Calu3 (cell line): ENCODE measurements around the gene MMEL1. TPM values are rescaled to one million over a fixed set of nuclear protein-coding genes. Genes with fewer than 3 reads are reported as not detected.
A peak's percentile ranks its signal among the peaks of the same experiment; 100 is the strongest.

Source experiments
- BruUV-seq: library from RNA; stranded (reverse); fragments of 400-500 nt; replicated peaks from 2 replicates; lab custom pipeline; 2021; lab: Mats Ljungman, UMichigan
- CTCF ChIA-PET: fragments of 300-600 bp; sonication (Branson Sonifier 250); formaldehyde crosslinking; loops from one replicate; lab custom pipeline; 2022; ENCODE audit warnings: antibody characterized with exemption; lab: Charles Lee
- DNase-seq: peaks from one replicate; pipeline ENCODE4 v3.0.0; 2022
- H3K27ac Mint-ChIP-seq: one replicate; pipeline ENCODE4 v1.8.0; 2022; ENCODE audit warnings: mixed read lengths; ENCODE audit not compliant: unreplicated experiment
- H3K27me3 Mint-ChIP-seq: one replicate; pipeline ENCODE4 v1.8.0; 2022; ENCODE audit warnings: mixed read lengths; ENCODE audit not compliant: unreplicated experiment
- H3K36me3 Mint-ChIP-seq: one replicate; pipeline ENCODE4 v1.8.0; 2022; ENCODE audit warnings: mild to moderate bottlenecking, moderate library complexity, mixed read lengths; ENCODE audit not compliant: insufficient read depth, unreplicated experiment
- H3K4me1 Mint-ChIP-seq: one replicate; pipeline ENCODE4 v1.8.0; 2022; ENCODE audit warnings: mild to moderate bottlenecking, low read depth, mixed read lengths; ENCODE audit not compliant: unreplicated experiment
- H3K4me3 Mint-ChIP-seq: one replicate; pipeline ENCODE4 v1.8.0; 2022; ENCODE audit warnings: mild to moderate bottlenecking, low read depth, moderate library complexity, mixed read lengths; ENCODE audit not compliant: unreplicated experiment
- H3K9me3 Mint-ChIP-seq: one replicate; pipeline ENCODE4 v1.8.0; 2022; ENCODE audit warnings: low read depth, mixed read lengths; ENCODE audit not compliant: unreplicated experiment
- CTCF ChIP-seq: fragments of 200-600 bp; IDR thresholded peaks from one replicate; pipeline ENCODE4 v1.8.0; 2022; ENCODE audit warnings: antibody characterized with exemption; ENCODE audit not compliant: unreplicated experiment
- intact Hi-C: fragments of 100-400 bp; cut with micrococcal nuclease; formaldehyde crosslinking; loops from one replicate; pipeline ENCODE4 v1.10.0; 2022; ENCODE audit not compliant: unreplicated experiment
- total RNA-seq: library from RNA; stranded (reverse); gene quantifications from 2 replicates; pipeline ENCODE4 v1.2.3, GENCODE V29; 2022

MMEL1 gene
- total RNA-seq, 1 experiment from 2014 or later: 5.6 TPM

GRCh38 chr1:2611031-2611501 lies 21.8 kb downstream of the MMEL1 start:
- TF ChIP-seq CTCF: no peak
- Mint-ChIP-seq H3K4me1 (no peaks in the 10 kb centered on the region), H3K4me3 (no peak overlapping the region), H3K27me3 (peaks cover 45% of the 10 kb centered on the region), H3K36me3 (no peaks in the 10 kb centered on the region), H3K9me3 (peaks cover 3% of the 10 kb centered on the region), H3K27ac (no peak overlapping the region)
- DNase-seq: peak; percentile 24
- CTCF ChIA-PET: interaction anchor here (0.7 kb wide), 1 partner anchor 1325 kb away, joined by 3 read pairs; no protein-coding TSS in a partner anchor
- intact Hi-C loops: no loop called here
- no TSS peak for BruUV-seq

DNA sequence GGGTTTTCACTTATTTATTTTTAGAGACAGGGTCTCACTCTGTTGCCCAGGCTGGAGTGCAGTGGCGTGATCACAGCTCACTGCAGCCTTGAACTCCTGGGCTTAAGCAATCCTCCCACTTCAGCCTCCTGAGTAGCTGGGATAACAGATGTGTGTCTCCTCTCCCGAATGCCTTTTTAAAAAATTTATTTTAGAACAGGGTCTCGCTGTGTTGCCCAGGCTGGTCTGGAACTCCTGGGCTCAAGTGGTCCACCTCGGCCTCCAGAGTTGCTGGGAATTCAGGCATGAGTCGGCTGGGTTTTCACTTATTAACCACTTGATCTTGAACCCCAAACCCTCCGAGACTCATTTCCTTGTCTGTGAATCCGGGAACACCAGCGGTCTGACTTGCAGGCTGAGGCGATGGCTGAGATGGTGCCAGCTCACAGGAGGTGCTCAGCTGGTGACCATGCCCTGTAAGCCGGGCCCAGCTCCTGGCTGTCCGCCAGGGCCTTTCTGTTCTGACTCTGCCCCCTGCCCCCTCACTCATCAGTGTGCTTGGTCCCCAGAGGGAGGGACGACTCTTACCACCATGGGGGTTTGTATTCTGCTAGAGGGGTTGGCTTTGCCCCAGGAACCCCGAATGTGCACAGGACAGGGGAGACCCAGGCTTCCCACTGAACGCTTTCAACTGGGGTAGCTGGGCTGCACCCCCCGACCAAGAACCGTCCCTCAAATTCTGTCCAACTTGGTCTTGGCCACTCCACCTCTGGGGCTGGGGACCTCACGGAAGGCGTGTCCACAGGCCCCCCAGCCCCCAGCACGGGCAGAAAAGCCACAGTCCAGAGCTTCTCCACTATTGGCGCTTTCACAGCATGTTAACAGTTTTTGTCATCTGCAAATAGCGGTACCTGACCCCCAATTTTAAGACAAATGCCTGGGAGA lies 22.5 kb downstream of the MMEL1 start:
- peaks cover 2% of the 10 kb centered on the region for H3K9me3 Mint-ChIP-seq
- CTCF ChIA-PET: interaction anchor here (0.7 kb wide), 1 partner anchor 1324 kb away, joined by 3 read pairs; no protein-coding TSS in a partner anchor
- intact Hi-C loops: no loop called here

GRCh38 chr1:2609319-2610035 lies 23.3 kb downstream of the MMEL1 start:
- H3K4me1 Mint-ChIP-seq: no peaks in the 10 kb centered on the region
- intact Hi-C loops: no loop called here
- CTCF ChIA-PET: no interaction called here
- H3K9me3 Mint-ChIP-seq: peaks cover 2% of the 10 kb centered on the region
- no peaks in the 10 kb centered on the region for H3K36me3 Mint-ChIP-seq
- peaks cover 29% of the 10 kb centered on the region for H3K27me3 Mint-ChIP-seq
- no peak overlapping the region for H3K4me3 Mint-ChIP-seq
- no peak for TF ChIP-seq CTCF
- BruUV-seq: no TSS peak
- DNase-seq: no peak
- H3K27ac Mint-ChIP-seq: no peak overlapping the region

More for the DNA sequence above, 22.5 kb downstream of the MMEL1 start:
- Mint-ChIP-seq H3K4me3 (no peak overlapping the region), H3K36me3 (no peaks in the 10 kb centered on the region), H3K4me1 (no peaks in the 10 kb centered on the region), H3K27ac (no peak overlapping the region), H3K27me3 (peaks cover 37% of the 10 kb centered on the region)
- TF ChIP-seq CTCF: no peak
- no TSS peak for BruUV-seq
- no peak for DNase-seq

- Mint-ChIP-seq H3K27me3 (peaks cover 18% of the 10 kb centered on the region), H3K9me3 (no peaks in the 10 kb centered on the region), H3K4me1 (no peaks in the 10 kb centered on the region), H3K4me3 (no peak overlapping the region), H3K27ac (no peak overlapping the region), H3K36me3 (peaks cover 3% of the 10 kb centered on the region)
- no peak for TF ChIP-seq CTCF
- BruUV-seq: no TSS peak
- CTCF ChIA-PET: no interaction called here
- intact Hi-C loops: no loop called here
- no peak for DNase-seq
These were observed 25.1 kb downstream of the MMEL1 start for GRCh38 chr1:2607641-2608091.
